SK-N-SH (cell line): ENCODE measurements around the gene PEA15. TPM values are rescaled to one million over a fixed set of nuclear protein-coding genes. Genes with fewer than 3 reads are reported as not detected.

Experiments used
- CTCF ChIA-PET: fragments of 300-600, 350-600 bp; formaldehyde crosslinking; extraction: SDS; loops from one replicate; lab custom pipeline; 2021; lab: Yijun Ruan, JAX
- POLR2A ChIA-PET: fragments of 350-600 bp; sonication (Branson Sonifier 250); formaldehyde crosslinking; extraction: SDS; loops from one replicate; lab custom pipeline; 2020; ENCODE audit warnings: antibody characterized with exemption, inconsistent platforms; lab: Yijun Ruan, JAX
- DNase-seq: peaks from one replicate; pipeline ENCODE4 v3.0.0; 2012
- H2AFZ ChIP-seq: fragments of 200-600 bp; sonication (generic); 2 replicates; pipeline ENCODE4 v1.8.1; 2016; ENCODE audit warnings: antibody characterized with exemption, mild to moderate bottlenecking, low read depth
- H3F3A ChIP-seq: fragments of 200-600 bp; sonication (generic); replicated peaks from 2 replicates; pipeline ENCODE3; 2016; ENCODE audit warnings: antibody characterized with exemption, mild to moderate bottlenecking; ENCODE audit not compliant: insufficient read depth
- H3K27ac ChIP-seq, 2 experiments: fragments of 200-500 bp in 1 of 2; fragments of 200-600 bp in 1 of 2; sonication (Bioruptor generic) in 1 of 2; sonication (generic), shearing (Covaris generic) in 1 of 2; 2 replicates each; pipeline versions ENCODE4 v1.5.1 to v1.6.1; 2014 to 2016; ENCODE audit warnings: low read depth in 2 of 2, inconsistent platforms in 1 of 2, low read length in 1 of 2, mild to moderate bottlenecking in 1 of 2, mixed read lengths in 1 of 2
- H3K27me3 ChIP-seq: fragments of 200-600 bp; sonication (generic), shearing (Covaris generic); 2 replicates; pipeline ENCODE4 v1.6.1; 2016; ENCODE audit warnings: mixed run types; ENCODE audit not compliant: insufficient read depth
- H3K36me3 ChIP-seq, 2 experiments: fragments of 200-500 bp in 1 of 2; fragments of 200-600 bp in 1 of 2; sonication (Bioruptor generic) in 1 of 2; sonication (generic) in 1 of 2; replicated peaks in 1 of 2; 2 replicates each; pipeline versions ENCODE3 to v1.5.1; 2014 to 2016; ENCODE audit warnings: low read length in 1 of 2, mild to moderate bottlenecking in 1 of 2; ENCODE audit not compliant: insufficient read depth in 2 of 2, control insufficient read depth in 1 of 2
- H3K4me1 ChIP-seq, 2 experiments: fragments of 200-500 bp in 1 of 2; fragments of 200-600 bp in 1 of 2; sonication (Bioruptor generic) in 1 of 2; sonication (generic), shearing (Covaris generic) in 1 of 2; 2 replicates each; pipeline versions ENCODE4 v1.5.1 to v1.6.1; 2014 to 2016; ENCODE audit warnings: low read depth in 1 of 2, low read length in 1 of 2, mixed run types in 1 of 2; ENCODE audit not compliant: insufficient read depth in 2 of 2, control insufficient read depth in 1 of 2
- H3K4me2 ChIP-seq: fragments of 200-600 bp; sonication (generic), shearing (Covaris generic); 2 replicates; pipeline ENCODE4 v1.6.1; 2017; ENCODE audit warnings: mixed run types
- H3K4me3 ChIP-seq, 2 experiments: fragments of 200-500 bp in 1 of 2; fragments of 200-600 bp in 1 of 2; sonication (Bioruptor generic) in 1 of 2; sonication (generic), shearing (Covaris generic) in 1 of 2; 2 replicates each; pipeline versions ENCODE4 v1.5.1 to v1.8.1; 2014 to 2016; ENCODE audit warnings: low read depth in 2 of 2, inconsistent platforms in 1 of 2, low read length in 1 of 2, mild to moderate bottlenecking in 1 of 2, mixed read lengths in 1 of 2, moderate library complexity in 1 of 2
- H3K79me2 ChIP-seq: fragments of 200-600 bp; sonication (generic); 2 replicates; pipeline ENCODE4 v1.8.1; 2017; ENCODE audit warnings: mild to moderate bottlenecking; ENCODE audit not compliant: insufficient read depth
- H3K9ac ChIP-seq: fragments of 200-600 bp; sonication (generic); 2 replicates; pipeline ENCODE4 v1.6.1; 2017; ENCODE audit warnings: mixed run types
- H3K9me2 ChIP-seq: fragments of 200-600 bp; sonication (generic); 2 replicates; pipeline ENCODE4 v1.6.1; 2017; ENCODE audit warnings: mixed run types
- H3K9me3 ChIP-seq: fragments of 200-600 bp; sonication (generic); 2 replicates; pipeline ENCODE4 v1.6.1; 2017; ENCODE audit warnings: mixed run types, mild to moderate bottlenecking, moderate library complexity
- H4K20me1 ChIP-seq: fragments of 200-600 bp; sonication (generic); 2 replicates; pipeline ENCODE4 v1.6.1; 2017; ENCODE audit warnings: mild to moderate bottlenecking, mixed run types; ENCODE audit not compliant: insufficient read depth
- CHD2 ChIP-seq: fragments of 150-350 bp; IDR thresholded peaks from 2 replicates; pipeline ENCODE4 v1.6.1; 2018; ENCODE audit warnings: low read length; ENCODE audit not compliant: partially characterized antibody
- CTCF ChIP-seq: fragments of 200-600 bp; sonication (generic); IDR thresholded peaks from 2 replicates; pipeline ENCODE4 v1.6.1; 2017; ENCODE audit warnings: antibody characterized with exemption, mild to moderate bottlenecking, moderate library complexity
- EP300 ChIP-seq, 2 experiments: IDR thresholded peaks; 2 replicates each; pipeline versions ENCODE4 v1.4.0 to v1.6.1; 2012; ENCODE audit warnings: borderline replicate concordance in 1 of 2, low read depth in 1 of 2, low read length in 1 of 2
- FOXJ3 ChIP-seq: sonication (generic); formaldehyde crosslinking; IDR thresholded peaks from 2 replicates; pipeline ENCODE4 v1.5.1; 2020; ENCODE audit warnings: mild to moderate bottlenecking, missing genetic modification reagents
- FOXM1 ChIP-seq: IDR thresholded peaks from 2 replicates; pipeline ENCODE4 v1.4.0; 2012; ENCODE audit warnings: low read depth, mild to moderate bottlenecking
- GABPA ChIP-seq: IDR thresholded peaks from 2 replicates; pipeline ENCODE4 v1.4.0; 2012; ENCODE audit warnings: low read depth, mild to moderate bottlenecking
- IRF3 ChIP-seq: fragments of 150-350 bp; IDR thresholded peaks from 2 replicates; pipeline ENCODE4 v1.6.1; 2016; ENCODE audit warnings: mild to moderate bottlenecking, low read depth, low read length
- JUND ChIP-seq: IDR thresholded peaks from 2 replicates; pipeline ENCODE4 v1.4.0; 2012
- MAX ChIP-seq: IDR thresholded peaks from 2 replicates; pipeline ENCODE4 v1.4.0; 2012; ENCODE audit warnings: low read depth
- MXI1 ChIP-seq: IDR thresholded peaks from 2 replicates; pipeline ENCODE4 v1.6.1; 2012; ENCODE audit warnings: mild to moderate bottlenecking, low read depth, low read length, improper control_type of control experiment
- NRF1 ChIP-seq: IDR thresholded peaks from 2 replicates; pipeline ENCODE4 v1.6.1; 2012; ENCODE audit warnings: low read depth, mild to moderate bottlenecking, low read length
- RAD21 ChIP-seq: IDR thresholded peaks from 2 replicates; pipeline ENCODE4 v1.6.1; 2012; ENCODE audit warnings: mild to moderate bottlenecking, low read length
- RFX5 ChIP-seq: IDR thresholded peaks from 2 replicates; pipeline ENCODE4 v1.6.1; 2012; ENCODE audit warnings: mild to moderate bottlenecking, improper control_type of control experiment, low read length
- SIN3A ChIP-seq: IDR thresholded peaks from 2 replicates; pipeline ENCODE4 v1.6.1; 2012; ENCODE audit warnings: low read depth, mild to moderate bottlenecking, low read length, moderate library complexity, borderline replicate concordance
- SMC3 ChIP-seq: IDR thresholded peaks from 2 replicates; pipeline ENCODE4 v1.6.1; 2012; ENCODE audit warnings: low read depth, low read length, improper control_type of control experiment
- ZBTB33 ChIP-seq: IDR thresholded peaks from 2 replicates; pipeline ENCODE4 v1.4.0; 2012; ENCODE audit warnings: low read depth, borderline replicate concordance
- WGBS: methylation state at CpG from one replicate; pipeline ENCODE4 v1.1.6; 2017; ENCODE audit warnings: low lambda C conversion rate; 5-methylcytosine and 5-hydroxymethylcytosine counted together
- polyA plus RNA-seq, 3 experiments: library from polyadenylated mRNA; depleted of rRNA; stranded (reverse); fragments of >200 nt; gene quantifications; 2 replicates each; pipeline ENCODE4 v1.2.3, GENCODE V29; 2012

Gene PEA15
- polyA plus RNA-seq, 1 of the 3 experiments (the other 2 are of a cell fraction) = 322 TPM

GRCh38 chr1:160192234-160192633 is 12.9 kb upstream of the PEA15 start:
- Histone ChIP-seq H3K79me2 (no peaks in the 10 kb centered on the region), H3K4me3 (no peak overlapping the region), H3K9ac (no peak overlapping the region), H3K9me3 (no peaks in the 10 kb centered on the region), H2AFZ (no peak overlapping the region), H4K20me1 (no peaks in the 10 kb centered on the region), H3K27me3 (no peaks in the 10 kb centered on the region), H3K4me2 (no peak overlapping the region), H3K9me2 (no peaks in the 10 kb centered on the region), H3F3A (no peaks in the 10 kb centered on the region), H3K4me1 (peaks cover 3 to 5% of the 10 kb centered on the region in 2 experiments; a peak in 2 of 4 replicates), H3K27ac (no peak overlapping the region), H3K36me3 (no peaks in the 10 kb centered on the region)
- ChIA-PET CTCF (interaction anchor here (1.0 to 7.5 kb wide), 16 partner anchors 9 to 107 kb away, joined by 3 to 293 read pairs (median 14); partner anchors contain the start of gene PEA15), POLR2A (no interaction called here)
- TF ChIP-seq MAX (no peak), SMC3 (no peak), RAD21 (no peak), CTCF (no peak), FOXM1 (no peak), FOXJ3 (CRISPR knock-in tag) (no peak), GABPA (no peak), JUND (no peak), RFX5 (no peak)
- DNase-seq = no peak

- peak overlapping the region; percentile 79; the same call in 1 of the 2 replicates for H2AFZ ChIP-seq
- no peaks in the 10 kb centered on the region for H3K79me2 ChIP-seq
- DNase-seq = peak; percentile 80
- peak overlapping the region; percentile 49; the same call in 1 of the 2 replicates for H3K4me2 ChIP-seq
- H4K20me1 ChIP-seq = no peaks in the 10 kb centered on the region
- no peaks in the 10 kb centered on the region for H3K27me3 ChIP-seq
- 24% methylated on average over 11 of the region's 16 CpGs for WGBS
- no peaks in the 10 kb centered on the region for H3K9me2 ChIP-seq
- H3K9me3 ChIP-seq = no peaks in the 10 kb centered on the region
- H3F3A ChIP-seq = no peaks in the 10 kb centered on the region
- peak overlapping the region in 1 of 2 experiments; percentile 11; a peak in 1 of 4 replicates for H3K27ac ChIP-seq
- POLR2A ChIA-PET = interaction anchor here (0.7 to 1.1 kb wide), 2 partner anchors 58 to 69 kb away, joined by 3 read pairs; partner anchors contain the start of gene DCAF8
- H3K4me3 ChIP-seq = peak overlapping the region in 1 of 2 experiments; percentile 25; a peak in 1 of 4 replicates
- H3K9ac ChIP-seq = no peak overlapping the region
- H3K36me3 ChIP-seq = no peaks in the 10 kb centered on the region
- peaks cover 3 to 5% of the 10 kb centered on the region in 2 experiments; a peak in 2 of 4 replicates for H3K4me1 ChIP-seq
- CTCF ChIA-PET = interaction anchor here (0.5 to 7.5 kb wide), 63 partner anchors 10 to 228 kb away, joined by 3 to 293 read pairs (median 5); partner anchors contain the start of genes ATP1A4, IGSF8, KCNJ9 and PEA15
- 0 out of 2 replicates have a peak, but pooled peaks have one; percentile 36 for TF ChIP-seq SIN3A
- TF ChIP-seq NRF1 = 0 out of 2 replicates have a peak, but pooled peaks have one; percentile 6
- TF ChIP-seq IRF3 = no peak
- TF ChIP-seq CHD2 = peak; percentile 96
- peak; percentile 52; the same call in 1 of the 2 replicates for TF ChIP-seq RFX5
- no peak for TF ChIP-seq GABPA
- no peak for TF ChIP-seq ZBTB33
- peak; percentile 98 for TF ChIP-seq RAD21
- TF ChIP-seq MXI1 = peak; percentile 54; the same call in 1 of the 2 replicates
- TF ChIP-seq EP300 (IDR thresholded peaks at IDR 0.05; ENCODE audit: borderline replicate concordance in 1 of 2, low read depth in 1 of 2, low read length in 1 of 2) = peak in 1 of 2 experiments; percentile 22; a peak in 1 of 4 replicates
- TF ChIP-seq CTCF = peak; percentile 96
- TF ChIP-seq SMC3 = peak; percentile 96
Measured at GRCh38 chr1:160193091-160193819, 11.9 kb upstream of the PEA15 start.
